Neuronal stem cell (in vitro differentiated cells): ENCODE measurements around the gene MUC5AC.

Experiments
- DNase-seq: peaks from one replicate; pipeline ENCODE4 v3.0.0-alpha.2; 2013; ENCODE audit warnings: low spot score
- H2AFZ ChIP-seq: one replicate; pipeline ENCODE4 v1.6.1; 2013; ENCODE audit warnings: mild to moderate bottlenecking, low read length, inconsistent platforms
- H2AK5ac ChIP-seq: 2 replicates; pipeline ENCODE4 v1.6.1; 2013; ENCODE audit warnings: low read depth, mild to moderate bottlenecking, inconsistent platforms, low read length, moderate library complexity, mixed read lengths
- H2BK120ac ChIP-seq: 2 replicates; pipeline ENCODE4 v1.6.1; 2013; ENCODE audit warnings: low read depth, mild to moderate bottlenecking, inconsistent platforms, low read length, moderate library complexity, mixed read lengths
- H2BK12ac ChIP-seq: one replicate; pipeline ENCODE4 v1.6.1; 2013; ENCODE audit warnings: low read length, inconsistent platforms
- H2BK15ac ChIP-seq: 2 replicates; pipeline ENCODE4 v1.6.1; 2013; ENCODE audit warnings: mild to moderate bottlenecking, low read length, inconsistent platforms, mixed read lengths
- H2BK5ac ChIP-seq: one replicate; pipeline ENCODE4 v1.6.1; 2013; ENCODE audit warnings: inconsistent platforms, mild to moderate bottlenecking, low read length, moderate library complexity
- H3K14ac ChIP-seq: one replicate; pipeline ENCODE4 v1.6.1; 2013; ENCODE audit warnings: low read length, inconsistent platforms
- H3K18ac ChIP-seq: 2 replicates; pipeline ENCODE4 v1.6.1; 2013; ENCODE audit warnings: low read length, inconsistent platforms
- H3K23ac ChIP-seq: 2 replicates; pipeline ENCODE4 v1.6.1; 2013; ENCODE audit warnings: low read depth, mild to moderate bottlenecking, mixed read lengths, low read length, inconsistent platforms; ENCODE audit not compliant: poor library complexity
- H3K27ac ChIP-seq: replicated peaks from 3 replicates; pipeline ENCODE4 v1.5.1; 2013; ENCODE audit warnings: low read length, inconsistent platforms
- H3K27me3 ChIP-seq, 3 experiments: 2 replicates each; pipeline ENCODE4 v1.6.1; 2013; ENCODE audit warnings: low read length in 3 of 3, mild to moderate bottlenecking in 2 of 3, inconsistent platforms in 1 of 3, low read depth in 1 of 3, mixed read lengths in 1 of 3, moderate library complexity in 1 of 3; ENCODE audit not compliant: control insufficient read depth in 3 of 3, insufficient read depth in 3 of 3
- H3K36me3 ChIP-seq, 2 donors: replicated peaks in 1 of 2; 2 replicates each; pipeline ENCODE4 v1.6.1; 2013; ENCODE audit warnings: low read length in 2 of 2; ENCODE audit not compliant: control insufficient read depth in 2 of 2, insufficient read depth in 2 of 2
- H3K4ac ChIP-seq: 2 replicates; pipeline ENCODE4 v1.6.1; 2013; ENCODE audit warnings: inconsistent platforms, mild to moderate bottlenecking, low read length, moderate library complexity
- H3K4me1 ChIP-seq, 2 donors: 1 replicate in 1 of 2; 2 replicates in 1 of 2; pipeline ENCODE4 v1.6.1; 2013; ENCODE audit warnings: low read length in 2 of 2, low read depth in 1 of 2; ENCODE audit not compliant: control insufficient read depth in 2 of 2, insufficient read depth in 1 of 2
- H3K4me2 ChIP-seq: one replicate; pipeline ENCODE4 v1.6.1; 2013; ENCODE audit warnings: mild to moderate bottlenecking, low read length, inconsistent platforms; ENCODE audit not compliant: insufficient read depth, poor library complexity, severe bottlenecking
- H3K4me3 ChIP-seq, 2 donors: 2 replicates each; pipeline ENCODE4 v1.5.1; 2013; ENCODE audit warnings: low read length in 2 of 2, mild to moderate bottlenecking in 2 of 2, inconsistent platforms in 1 of 2, moderate library complexity in 1 of 2
- H3K79me1 ChIP-seq: one replicate; pipeline ENCODE4 v1.6.1; 2013; ENCODE audit warnings: low read depth, mild to moderate bottlenecking, inconsistent platforms, low read length, moderate library complexity
- H3K9ac ChIP-seq: one replicate; pipeline ENCODE4 v1.6.1; 2013; ENCODE audit warnings: mild to moderate bottlenecking, low read depth, low read length, inconsistent platforms; ENCODE audit not compliant: poor library complexity
- H3K9me3 ChIP-seq, 2 donors: replicated peaks in 1 of 2; 2 replicates each; pipeline versions ENCODE3 to v1.6.1; 2013; ENCODE audit warnings: low read length in 2 of 2, mild to moderate bottlenecking in 2 of 2, inconsistent platforms in 1 of 2, low read depth in 1 of 2, mixed read lengths in 1 of 2, moderate library complexity in 1 of 2; ENCODE audit not compliant: control insufficient read depth in 2 of 2, insufficient read depth in 1 of 2
- H4K8ac ChIP-seq: one replicate; pipeline ENCODE4 v1.6.1; 2013; ENCODE audit warnings: low read depth, mild to moderate bottlenecking, inconsistent platforms, low read length, moderate library complexity
- H4K91ac ChIP-seq: one replicate; pipeline ENCODE4 v1.6.1; 2013; ENCODE audit warnings: low read length, low read depth, mild to moderate bottlenecking, inconsistent platforms; ENCODE audit not compliant: poor library complexity
- WGBS, 2 donors: extraction: QIAGEN DNeasy Blood & Tissue Kit; methylation state at CpG; one replicate each; pipeline ENCODE4 v1.1.7; 2013; ENCODE audit warnings: missing lambda C conversion rate in 2 of 2, mixed read lengths in 1 of 2; ENCODE audit not compliant: insufficient read length in 2 of 2, insufficient replicate concordance in 1 of 2; ENCODE audit errors: extremely low coverage in 2 of 2; 5-methylcytosine and 5-hydroxymethylcytosine counted together

MUC5AC gene

GRCh38 chr11:1199751-1200610, 42.2 kb downstream of the MUC5AC start:
- H3K4me1 ChIP-seq, result no peaks in the 10 kb centered on the region
- no peak overlapping the region for H2BK120ac ChIP-seq
- DNase-seq, result no peak
- H3K4me3 ChIP-seq, result no peak overlapping the region
- peak overlapping the region; percentile 64 for H3K18ac ChIP-seq
- no peaks in the 10 kb centered on the region for H3K79me1 ChIP-seq
- H3K14ac ChIP-seq, result peak overlapping the region; percentile 71
- no peak overlapping the region for H3K27ac ChIP-seq
- no peak overlapping the region for H2AFZ ChIP-seq
- no peak overlapping the region for H4K91ac ChIP-seq
- H4K8ac ChIP-seq, result peak overlapping the region; percentile 82
- no peaks in the 10 kb centered on the region for H3K36me3 ChIP-seq
- H3K4ac ChIP-seq, result no peak overlapping the region
- H2BK5ac ChIP-seq, result peak overlapping the region; percentile 82
- H3K4me2 ChIP-seq, result no peak overlapping the region
- no peak overlapping the region for H3K9ac ChIP-seq
- peaks cover 0 to 19% (median 0%) of the 10 kb centered on the region in 3 experiments for H3K27me3 ChIP-seq
- peak overlapping the region; percentile 73 for H2BK12ac ChIP-seq
- WGBS, 2 donors, result no CpG with 5 or more reads among the region's 47 CpGs
- H3K23ac ChIP-seq, result peak overlapping the region; percentile 55
- H2BK15ac ChIP-seq, result peak overlapping the region; percentile 92
- H3K9me3 ChIP-seq, result no peaks in the 10 kb centered on the region
- H2AK5ac ChIP-seq, result peak overlapping the region; percentile 90

GRCh38 chr11:1200611-1201191, 42.9 kb downstream of the MUC5AC start:
- no peak overlapping the region for H2BK12ac ChIP-seq
- no peaks in the 10 kb centered on the region for H3K9me3 ChIP-seq
- H2AFZ ChIP-seq, result no peak overlapping the region
- H3K4ac ChIP-seq, result no peak overlapping the region
- no peaks in the 10 kb centered on the region for H3K79me1 ChIP-seq
- H3K18ac ChIP-seq, result peak overlapping the region; percentile 44
- H3K4me2 ChIP-seq, result no peak overlapping the region
- no peak overlapping the region for H2BK120ac ChIP-seq
- no CpG with 5 or more reads among the region's 16 CpGs for WGBS, 2 donors
- no peak overlapping the region for H3K27ac ChIP-seq
- peak overlapping the region; percentile 83 for H2AK5ac ChIP-seq
- H3K27me3 ChIP-seq, result peaks cover 0 to 23% (median 0%) of the 10 kb centered on the region in 3 experiments
- peak overlapping the region; percentile 55 for H3K23ac ChIP-seq
- H3K4me3 ChIP-seq, result peak overlapping the region in 1 of 2 donors; percentile 8
- H3K4me1 ChIP-seq, result no peaks in the 10 kb centered on the region
- no peak overlapping the region for H4K91ac ChIP-seq
- no peak overlapping the region for H2BK15ac ChIP-seq
- no peak for DNase-seq
- no peak overlapping the region for H3K9ac ChIP-seq
- peak overlapping the region; percentile 19 for H2BK5ac ChIP-seq
- no peaks in the 10 kb centered on the region for H3K36me3 ChIP-seq
- H3K14ac ChIP-seq, result peak overlapping the region; percentile 71
- H4K8ac ChIP-seq, result no peak overlapping the region

GRCh38 chr11:1201395-1202153, 43.8 kb downstream of the MUC5AC start:
- H2AFZ ChIP-seq, result no peak overlapping the region
- H3K27ac ChIP-seq, result no peak overlapping the region
- H3K36me3 ChIP-seq, result no peaks in the 10 kb centered on the region
- H2AK5ac ChIP-seq, result no peak overlapping the region
- no peak for DNase-seq
- no peak overlapping the region for H3K4ac ChIP-seq
- no peaks in the 10 kb centered on the region for H3K9me3 ChIP-seq
- no peak overlapping the region for H3K18ac ChIP-seq
- H4K8ac ChIP-seq, result no peak overlapping the region
- H3K27me3 ChIP-seq, result peaks cover 0 to 23% (median 0%) of the 10 kb centered on the region in 3 experiments
- no peak overlapping the region for H3K4me2 ChIP-seq
- H4K91ac ChIP-seq, result no peak overlapping the region
- peak overlapping the region; percentile 63 for H2BK12ac ChIP-seq
- H3K23ac ChIP-seq, result no peak overlapping the region
- no peaks in the 10 kb centered on the region for H3K79me1 ChIP-seq
- no peak overlapping the region for H3K14ac ChIP-seq
- H2BK15ac ChIP-seq, result no peak overlapping the region
- H3K4me1 ChIP-seq, result no peaks in the 10 kb centered on the region
- no peak overlapping the region for H2BK5ac ChIP-seq
- H3K4me3 ChIP-seq, result no peak overlapping the region
- no peak overlapping the region for H2BK120ac ChIP-seq
- WGBS, 2 donors, result 100% methylated on average over 1 to 4 of the region's 4 CpGs
- H3K9ac ChIP-seq, result no peak overlapping the region
